Measurements from ENCODE around the gene SDR9C7.
"Not testable (repeated sequence)": the region's sequence is repeated elsewhere in the genome, so short reads cannot be mapped to it uniquely, and the experiment has no call there.

The SDR9C7 gene

GRCh38 chr12:56933826-56934625 is at the start of gene SDR9C7:
TSS of gene SDR9C7 (minus strand) at chr12:56934408. CDS start at chr12:56934261, 147 bp downstream.
- DNase-seq (ENCODE audit: low read depth in 2 of 2) = no peak

- DNase-seq (ENCODE audit: low read depth in 2 of 2) = no peak
Observed at GRCh38 chr12:56983386-56983785, 49.2 kb upstream of the SDR9C7 start.

GRCh38 chr12:56982578-56983236 is 48.5 kb upstream of the SDR9C7 start:
- DNase-seq (ENCODE audit: low read depth in 2 of 2) = not testable (repeated sequence)

- no peak for DNase-seq (ENCODE audit: low read depth in 2 of 2)
Observed at GRCh38 chr12:56980941-56981530, 46.8 kb upstream of the SDR9C7 start.

- no peak for DNase-seq (ENCODE audit: low read depth in 2 of 2)
Observed at GRCh38 chr12:56980268-56980667, 46.1 kb upstream of the SDR9C7 start.

GRCh38 chr12:56979628-56980027 is 45.4 kb upstream of the SDR9C7 start:
- DNase-seq (ENCODE audit: low read depth in 2 of 2) = no peak

- DNase-seq (ENCODE audit: low read depth in 2 of 2) = no peak
Observed at GRCh38 chr12:56978397-56979138, 44.4 kb upstream of the SDR9C7 start.

- DNase-seq (ENCODE audit: low read depth in 2 of 2) = not testable (repeated sequence)
Observed at GRCh38 chr12:56977361-56977760, 43.2 kb upstream of the SDR9C7 start.

GRCh38 chr12:56974224-56974623 is 40.0 kb upstream of the SDR9C7 start:
- not testable (repeated sequence) for DNase-seq (ENCODE audit: low read depth in 2 of 2)

- not testable (repeated sequence) for DNase-seq (ENCODE audit: low read depth in 2 of 2)
Observed at GRCh38 chr12:56968910-56969309, 34.7 kb upstream of the SDR9C7 start.

- not testable (repeated sequence) for DNase-seq (ENCODE audit: low read depth in 2 of 2)
Observed at GRCh38 chr12:56965997-56966642, 31.9 kb upstream of the SDR9C7 start.

GRCh38 chr12:56965124-56965523 is 30.9 kb upstream of the SDR9C7 start:
- not testable (repeated sequence) for DNase-seq (ENCODE audit: low read depth in 2 of 2)

GRCh38 chr12:56963557-56963956 is 29.3 kb upstream of the SDR9C7 start:
- not testable (repeated sequence) for DNase-seq (ENCODE audit: low read depth in 2 of 2)

GRCh38 chr12:56962247-56962646 is 28.0 kb upstream of the SDR9C7 start:
- DNase-seq (ENCODE audit: low read depth in 2 of 2) = not testable (repeated sequence)

- no peak for DNase-seq (ENCODE audit: low read depth in 2 of 2)
Observed at GRCh38 chr12:56958422-56958821, 24.2 kb upstream of the SDR9C7 start.

- no peak for DNase-seq (ENCODE audit: low read depth in 2 of 2)
Observed at GRCh38 chr12:56957229-56958052, 23.2 kb upstream of the SDR9C7 start, which contains the start of gene RDH16. TSS of gene RDH16 (minus strand) at chr12:56957608. CDS start at chr12:56957462, 146 bp downstream.

- DNase-seq (ENCODE audit: low read depth in 2 of 2) = no peak
Observed at GRCh38 chr12:56955631-56956256, 21.5 kb upstream of the SDR9C7 start.

GRCh38 chr12:56954958-56955355 is 20.7 kb upstream of the SDR9C7 start:
- no peak for DNase-seq (ENCODE audit: low read depth in 2 of 2)

- DNase-seq (ENCODE audit: low read depth in 2 of 2) = no peak
Observed at GRCh38 chr12:56954057-56954957, 20.1 kb upstream of the SDR9C7 start.

Measured in stimulated activated CD8-positive, alpha-beta memory T cell treated with anti-CD3 and anti-CD28 coated beads, Interleukin-2, amount 100 ng/mL, for 48 hours (primary cell).